ENCODE measurements around the gene WIF1.

- TF ChIP-seq CTCF (IDR thresholded peaks at IDR 0.05), result no peak
- TF ChIP-seq POLR2A (IDR thresholded peaks at IDR 0.05), result no peak
These were observed 30.6 kb downstream of the WIF1 start for GRCh38 chr12:65090461-65090860.
